HG03521 (cell line): Measurements from ENCODE around the gene APOL1.

Experiments
- ATAC-seq: cut with Tn5 transposase; IDR thresholded peaks from one replicate; pipeline ENCODE4 v1.9.1; 2021; ENCODE audit warnings: mild to moderate bottlenecking, moderate library complexity; ENCODE audit not compliant: unreplicated experiment

APOL1 gene

DNA sequence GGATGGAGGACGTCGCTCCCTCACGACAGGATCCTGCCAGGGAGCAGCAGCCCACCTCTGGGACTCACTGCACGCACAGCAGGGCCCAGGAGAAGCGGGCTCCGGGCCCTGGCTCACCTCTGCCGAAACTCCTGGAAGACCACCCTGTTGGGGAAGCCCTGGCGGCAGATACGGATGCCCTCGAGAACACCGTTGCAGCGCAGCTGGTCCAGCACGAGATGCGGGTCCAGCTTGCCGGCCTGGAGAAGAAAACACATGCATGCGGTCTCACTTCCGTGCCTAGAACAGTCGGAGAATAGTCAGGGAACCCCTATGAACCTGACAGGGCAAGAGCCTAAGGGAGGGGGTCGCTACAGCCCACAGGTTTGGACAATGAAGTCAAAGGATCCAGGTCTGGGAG, 52.9 kb downstream of the APOL1 start:
- ATAC-seq: no peak

DNA sequence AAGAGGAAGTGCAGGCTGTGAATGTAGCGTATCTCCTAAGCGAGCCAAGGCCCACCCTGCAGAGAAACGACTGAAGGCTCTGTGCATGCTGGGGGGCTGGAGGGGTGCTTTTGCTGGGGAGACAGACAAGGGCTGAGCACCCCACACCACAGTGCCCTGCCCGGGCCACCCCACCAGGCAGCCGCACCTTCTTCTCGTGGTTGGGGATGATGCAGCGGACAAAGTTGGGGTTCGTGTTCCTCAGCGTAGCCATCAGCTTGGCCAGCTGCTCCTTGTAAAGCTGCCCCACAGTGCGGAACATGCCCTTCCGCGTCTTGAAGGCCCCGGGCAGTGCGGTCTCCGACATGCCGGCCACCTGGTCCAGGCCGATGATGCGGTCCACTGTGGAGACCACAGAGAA, 53.3 kb downstream of the APOL1 start:
- no peak for ATAC-seq

DNA sequence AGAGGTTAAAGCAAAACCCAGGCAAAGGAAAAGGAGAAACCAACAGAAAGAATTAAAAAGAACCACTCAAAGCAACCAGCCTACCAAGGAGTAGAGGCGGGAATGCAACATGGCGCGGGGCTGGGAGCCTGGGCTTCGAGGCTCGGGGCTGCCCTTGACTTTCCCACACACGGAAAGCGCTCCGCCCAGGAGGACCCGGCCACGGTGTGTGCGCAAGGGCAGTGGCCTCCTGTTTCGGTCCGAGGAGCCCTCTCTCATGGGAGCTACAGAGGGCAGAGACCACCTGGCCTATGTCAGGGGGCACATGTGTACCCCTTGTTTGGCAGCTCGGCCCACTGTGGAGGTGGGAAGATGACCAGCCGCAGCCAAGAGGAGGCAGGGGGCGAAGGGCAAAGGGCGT, 55.9 kb downstream of the APOL1 start:
- ATAC-seq: no peak

GRCh38 chr22:36311386-36312085, 58.6 kb downstream of the APOL1 start:
- ATAC-seq: no peak

- ATAC-seq: no peak
Observed at GRCh38 chr22:36315325-36315724, 62.4 kb downstream of the APOL1 start.

DNA sequence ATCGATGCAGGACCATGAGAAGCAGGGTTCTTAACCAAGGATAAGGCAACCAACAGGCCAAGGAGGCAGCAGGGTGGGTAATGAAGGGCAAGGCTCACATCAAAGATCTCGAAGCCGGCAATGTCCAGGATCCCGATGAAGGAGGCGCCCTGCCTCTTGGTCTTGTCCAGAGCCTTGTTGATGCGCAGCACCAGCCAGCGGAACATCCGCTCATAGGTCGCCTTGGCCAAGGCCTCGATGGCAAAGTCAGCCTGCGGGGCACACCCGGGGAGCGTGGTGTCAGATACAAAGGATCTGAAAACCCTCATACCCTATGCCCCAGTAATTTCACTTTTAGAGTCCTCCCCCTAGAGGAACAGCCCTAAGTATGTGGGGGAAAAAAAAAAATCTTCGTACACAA, 63.5 kb downstream of the APOL1 start:
- ATAC-seq: no peak
